GM18873 (cell line): ENCODE results near the gene CACNA1D.

ENCODE experiments used
- ATAC-seq: cut with Tn5 transposase; IDR thresholded peaks from one replicate; pipeline ENCODE4 v1.9.1; 2021; ENCODE audit warnings: mild to moderate bottlenecking, moderate library complexity, moderate number of reproducible peaks; ENCODE audit not compliant: unreplicated experiment, low FRiP score

The CACNA1D gene

DNA sequence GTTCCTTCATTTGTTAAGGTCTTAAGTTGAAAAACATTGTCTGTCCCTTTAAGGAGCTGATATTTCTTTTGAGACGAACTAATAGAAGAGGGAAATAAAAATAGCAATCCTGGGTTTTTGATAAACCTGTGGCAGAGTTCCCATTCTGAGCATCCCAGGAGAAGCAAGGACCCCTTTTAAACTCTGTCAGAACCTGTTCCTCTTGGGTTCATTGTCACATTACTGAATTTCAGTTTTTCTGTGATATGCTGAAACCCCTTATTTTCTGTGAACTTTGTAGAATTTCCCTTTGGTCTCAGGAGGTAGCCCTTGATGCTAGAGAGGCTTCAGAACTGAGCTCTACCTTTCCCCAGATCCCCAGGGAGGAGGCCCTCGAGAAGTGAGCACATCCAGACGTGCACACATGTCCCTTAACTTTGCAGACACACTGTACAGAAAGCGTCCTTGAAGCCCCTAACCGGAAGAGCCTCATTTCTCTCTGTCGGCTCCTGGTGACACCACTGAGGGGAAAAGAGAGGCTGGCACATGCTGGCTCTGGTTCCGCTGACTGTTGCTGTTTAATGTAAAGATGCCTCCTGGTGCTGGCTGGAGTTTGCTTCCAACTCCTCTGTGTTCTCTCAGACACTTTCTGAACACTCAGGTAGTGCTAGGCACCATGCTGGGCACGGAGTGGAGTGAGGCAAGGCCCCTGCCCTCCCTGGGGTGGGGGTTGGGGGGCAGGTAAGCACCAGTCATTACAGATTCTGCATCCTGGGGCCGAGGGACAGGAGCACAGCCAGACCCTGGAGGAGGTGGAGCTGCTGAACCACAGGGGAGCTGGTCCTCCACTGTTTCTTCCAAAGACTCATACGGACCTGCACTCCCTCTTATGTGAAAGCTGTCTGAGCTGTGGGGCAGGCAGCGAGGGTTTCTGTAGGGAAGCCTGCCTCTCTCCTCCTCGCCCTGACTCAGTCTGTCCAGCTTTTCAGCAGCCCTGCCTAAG, 274.4 kb downstream of the CACNA1D start:
- no peak for ATAC-seq

DNA sequence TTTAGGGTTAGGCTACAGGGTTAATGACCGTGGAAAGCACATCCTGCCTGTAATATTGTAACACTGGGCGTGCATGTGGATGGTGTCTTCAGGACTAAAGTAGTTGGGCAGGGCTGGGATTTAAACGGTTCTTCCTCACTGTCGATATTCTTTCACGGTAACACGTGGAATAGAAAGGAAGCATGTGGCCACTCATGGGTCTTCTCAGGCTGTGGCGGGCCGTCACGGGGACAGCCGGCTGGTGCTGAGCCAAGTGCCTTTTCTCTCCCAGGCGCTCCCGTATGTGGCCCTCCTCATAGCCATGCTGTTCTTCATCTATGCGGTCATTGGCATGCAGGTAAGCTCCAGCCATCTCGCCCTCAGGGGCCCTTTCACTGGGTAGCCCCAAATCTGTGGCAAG, 278.2 kb downstream of the CACNA1D start:
- ATAC-seq, result no peak

DNA sequence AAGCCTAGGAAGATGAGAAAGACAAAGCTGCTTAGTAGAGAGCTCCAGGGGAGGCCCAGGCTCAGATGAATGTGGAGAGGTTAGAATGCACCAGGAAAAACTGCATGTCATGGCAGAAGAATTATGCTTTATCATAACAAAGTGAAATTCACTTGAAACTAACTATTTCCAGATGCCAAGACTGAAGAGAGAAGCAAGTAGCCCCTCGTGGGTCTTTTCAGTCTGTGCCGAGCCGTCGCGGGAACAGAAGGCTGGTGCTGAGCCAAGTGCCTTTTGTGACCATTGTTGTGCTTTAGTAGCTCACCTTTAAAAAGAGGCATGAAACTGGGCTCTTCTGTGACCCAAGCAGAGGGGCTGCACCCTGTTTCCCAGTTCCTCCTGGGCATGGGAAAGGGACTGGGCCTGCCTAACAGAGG, 278.6 kb downstream of the CACNA1D start:
- no peak for ATAC-seq

DNA sequence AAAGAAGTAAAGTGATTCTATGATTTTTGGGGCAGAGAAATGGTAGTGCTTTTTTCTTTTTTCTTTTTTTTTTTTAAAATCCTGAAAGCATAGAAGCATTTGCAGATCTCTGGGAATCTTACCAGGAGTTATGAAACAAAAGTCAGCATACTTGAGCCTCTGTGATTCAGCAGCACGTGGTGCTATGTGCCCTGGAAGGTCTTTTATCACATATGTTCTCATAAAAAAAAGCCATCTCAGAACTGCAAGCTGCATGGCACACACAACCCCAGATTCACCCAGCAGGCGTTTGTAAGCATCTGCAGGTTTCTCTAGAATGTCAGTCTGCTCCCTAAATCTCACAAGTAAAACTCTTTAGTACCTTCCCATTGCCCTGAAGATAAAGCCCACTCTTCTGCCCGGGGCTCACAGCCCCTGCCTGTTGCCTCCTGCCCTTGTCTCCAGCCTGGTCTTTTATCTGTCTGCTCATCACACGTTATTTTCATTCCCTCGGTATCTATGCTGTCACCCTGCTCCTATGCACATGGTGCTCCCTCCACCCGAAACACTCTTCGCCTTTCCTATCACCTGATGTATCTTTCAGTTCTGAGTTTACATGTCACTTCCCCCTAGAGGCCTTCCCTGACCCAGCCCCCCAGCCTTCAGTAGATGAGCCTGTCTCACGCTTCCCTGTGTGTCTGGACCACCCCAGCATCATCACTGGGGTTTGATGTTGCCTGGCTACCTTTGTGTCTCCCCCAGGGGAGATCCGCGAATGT, 279.4 kb downstream of the CACNA1D start:
- ATAC-seq, result peak; percentile 77

DNA sequence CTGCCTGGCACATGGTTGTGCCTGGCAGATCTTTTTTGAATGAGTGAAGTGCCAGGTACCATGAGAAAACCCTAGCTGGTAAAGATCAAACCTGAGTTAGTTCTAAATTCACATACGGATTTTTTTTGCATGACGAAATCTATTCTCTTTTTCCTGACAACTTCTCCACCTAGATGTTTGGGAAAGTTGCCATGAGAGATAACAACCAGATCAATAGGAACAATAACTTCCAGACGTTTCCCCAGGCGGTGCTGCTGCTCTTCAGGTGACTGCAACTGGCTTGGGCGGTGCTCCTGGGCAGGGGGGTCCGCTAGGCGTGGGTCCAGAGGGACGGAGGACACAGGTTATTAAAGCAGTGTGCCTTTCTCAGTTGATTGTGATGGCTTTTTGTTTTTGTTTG, 280.0 kb downstream of the CACNA1D start:
- ATAC-seq, result peak; percentile 5

DNA sequence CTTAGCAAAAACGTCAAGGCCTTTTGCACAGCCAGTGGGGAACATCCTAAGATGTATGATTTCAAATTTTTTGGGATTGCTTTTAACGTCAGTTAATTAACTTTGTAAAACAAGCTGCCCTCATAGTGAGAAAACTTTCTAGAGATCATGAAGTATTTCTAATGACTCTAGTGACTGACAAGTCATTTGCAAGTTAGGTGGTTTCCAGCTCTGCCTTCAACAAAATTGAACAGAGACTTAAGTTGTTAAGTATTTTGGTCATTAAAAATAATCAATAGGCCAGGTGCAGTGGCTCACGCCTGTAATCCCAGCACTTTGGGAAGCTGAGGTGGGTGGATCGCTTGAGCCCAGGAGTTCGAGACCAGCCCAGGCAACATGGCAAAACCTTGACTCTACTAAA, 280.6 kb downstream of the CACNA1D start:
- no peak for ATAC-seq

DNA sequence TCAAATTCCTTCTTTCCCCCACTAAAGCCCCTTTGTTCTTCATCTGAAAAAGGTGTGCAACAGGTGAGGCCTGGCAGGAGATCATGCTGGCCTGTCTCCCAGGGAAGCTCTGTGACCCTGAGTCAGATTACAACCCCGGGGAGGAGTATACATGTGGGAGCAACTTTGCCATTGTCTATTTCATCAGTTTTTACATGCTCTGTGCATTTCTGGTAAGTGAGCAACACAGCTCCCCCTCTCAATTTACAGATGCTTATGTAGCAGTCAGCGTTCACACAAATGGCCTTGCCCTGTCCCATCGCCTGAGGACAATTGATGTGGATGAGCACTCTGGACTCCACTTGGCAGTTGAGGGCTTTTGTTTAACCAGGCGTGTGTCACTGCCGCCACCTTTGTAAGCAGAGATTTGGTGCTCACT, 281.4 kb downstream of the CACNA1D start:
- no peak for ATAC-seq

DNA sequence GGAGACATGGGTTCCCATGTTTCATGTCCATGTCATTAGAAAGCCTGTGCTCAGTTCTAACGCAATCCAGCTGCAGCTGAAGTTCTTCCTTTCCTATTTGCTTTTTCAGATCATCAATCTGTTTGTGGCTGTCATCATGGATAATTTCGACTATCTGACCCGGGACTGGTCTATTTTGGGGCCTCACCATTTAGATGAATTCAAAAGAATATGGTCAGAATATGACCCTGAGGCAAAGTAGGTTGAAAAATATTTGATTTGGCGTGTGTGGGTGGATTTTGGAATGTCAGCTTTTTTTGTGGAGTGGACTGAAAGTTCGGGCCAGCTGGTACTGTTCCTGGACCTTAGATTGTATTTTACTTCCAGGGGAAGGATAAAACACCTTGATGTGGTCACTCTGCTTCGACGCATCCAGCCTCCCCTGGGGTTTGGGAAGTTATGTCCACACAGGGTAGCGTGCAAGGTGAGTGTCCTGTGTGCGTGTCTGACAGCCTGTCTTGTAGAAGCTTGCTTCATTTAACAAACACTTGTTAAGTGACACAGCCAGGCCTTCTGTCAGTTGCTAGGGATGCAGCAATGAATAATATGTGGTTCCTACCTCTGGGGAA, 282.2 kb downstream of the CACNA1D start:
- no peak for ATAC-seq

DNA sequence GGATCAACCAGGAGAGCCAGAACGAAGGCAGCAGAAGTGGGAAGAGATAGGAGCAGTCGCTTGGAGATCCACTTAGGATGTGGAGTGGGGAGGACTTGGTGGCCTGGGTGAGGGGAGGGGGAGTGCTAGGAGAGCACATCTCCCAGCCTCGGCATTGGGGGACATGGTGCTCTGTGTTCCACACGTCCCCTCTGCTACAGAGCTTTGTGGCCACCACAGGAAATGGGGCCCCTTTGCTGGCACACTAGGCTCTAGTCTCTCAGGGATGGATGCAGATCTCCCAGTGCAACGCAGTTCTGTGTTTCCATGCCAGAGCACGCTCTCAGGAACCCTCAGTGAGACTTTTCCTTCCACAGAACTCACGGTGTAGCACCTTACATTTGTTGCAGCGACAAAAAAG, 283.1 kb downstream of the CACNA1D start:
- no peak for ATAC-seq

DNA sequence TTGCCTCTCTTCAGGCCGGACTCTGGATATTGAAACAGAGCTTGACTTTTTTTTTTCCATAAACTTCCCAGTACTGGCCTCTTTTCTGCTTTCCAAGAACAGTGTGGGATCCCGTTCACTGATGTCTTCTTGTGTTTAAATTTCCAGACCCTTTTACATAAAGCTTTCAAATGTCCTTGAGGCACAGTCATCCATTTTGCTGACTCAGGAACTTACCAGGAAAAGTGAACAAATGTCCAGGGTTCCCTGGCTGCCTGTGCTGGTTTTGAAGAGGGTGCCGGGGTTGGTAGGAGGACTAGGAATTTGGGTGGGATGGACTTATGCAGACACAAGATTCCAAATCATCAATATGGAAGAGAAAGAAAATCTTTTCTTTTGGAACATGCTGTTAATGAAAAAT, 283.7 kb downstream of the CACNA1D start:
- ATAC-seq, result no peak

DNA sequence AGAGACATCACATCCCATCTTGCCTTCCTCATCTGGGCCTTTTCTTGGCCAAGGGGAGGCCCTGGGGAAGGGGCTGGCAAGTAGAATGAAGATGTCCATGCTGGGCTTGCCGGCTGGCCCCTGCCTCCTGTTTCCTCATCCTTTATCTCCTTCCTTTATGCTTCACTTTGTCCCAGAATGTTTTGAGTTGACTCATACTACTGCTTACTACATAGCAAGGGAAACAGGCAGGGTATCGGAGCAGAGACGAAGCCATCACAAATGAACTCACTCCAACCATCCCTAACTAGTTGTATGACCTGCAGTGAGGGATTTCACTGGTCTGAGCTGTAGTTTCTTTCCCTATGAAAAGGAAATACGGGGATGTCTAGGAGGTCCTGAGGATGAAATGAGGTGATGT, 285.8 kb downstream of the CACNA1D start:
- no peak for ATAC-seq

DNA sequence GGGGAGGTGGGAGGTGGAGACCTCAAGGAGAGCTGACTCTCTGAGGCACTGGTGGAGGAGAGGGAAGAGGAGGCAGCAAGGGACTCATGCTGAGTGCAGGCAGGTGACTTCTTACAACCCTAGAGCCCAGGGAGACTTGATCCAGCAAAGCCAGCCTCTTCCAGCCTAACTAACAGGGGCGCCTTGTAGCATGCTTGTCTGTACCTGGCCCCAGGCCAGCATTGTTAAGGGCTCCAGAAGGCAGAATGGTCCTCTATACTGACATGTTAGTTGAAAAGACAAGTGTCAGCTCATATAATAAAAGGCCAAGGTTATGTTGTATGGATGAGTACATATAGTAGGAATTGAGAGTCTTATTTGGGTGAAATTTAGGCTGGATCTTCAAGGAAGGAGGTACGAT, 286.4 kb downstream of the CACNA1D start:
- no peak for ATAC-seq

DNA sequence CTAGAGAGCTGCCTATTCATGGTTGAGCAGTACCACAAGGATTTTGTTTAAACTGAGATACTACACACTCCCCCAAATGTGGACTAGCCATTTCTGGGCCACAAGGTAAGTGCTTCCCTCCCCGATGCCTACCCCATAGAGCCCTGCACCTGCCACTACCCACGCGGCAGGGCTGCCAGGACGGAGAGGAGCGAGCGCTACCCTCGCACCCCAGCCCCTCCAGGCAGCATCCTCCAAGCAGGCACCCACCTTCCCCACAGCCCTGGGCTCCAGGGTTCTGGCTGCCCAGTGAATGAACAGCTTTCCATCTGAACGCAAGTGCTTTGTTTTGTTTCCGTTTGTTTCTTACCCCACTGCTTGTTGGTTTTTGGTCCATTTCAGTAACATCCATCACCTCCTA, 292.6 kb downstream of the CACNA1D start:
- ATAC-seq, result no peak

DNA sequence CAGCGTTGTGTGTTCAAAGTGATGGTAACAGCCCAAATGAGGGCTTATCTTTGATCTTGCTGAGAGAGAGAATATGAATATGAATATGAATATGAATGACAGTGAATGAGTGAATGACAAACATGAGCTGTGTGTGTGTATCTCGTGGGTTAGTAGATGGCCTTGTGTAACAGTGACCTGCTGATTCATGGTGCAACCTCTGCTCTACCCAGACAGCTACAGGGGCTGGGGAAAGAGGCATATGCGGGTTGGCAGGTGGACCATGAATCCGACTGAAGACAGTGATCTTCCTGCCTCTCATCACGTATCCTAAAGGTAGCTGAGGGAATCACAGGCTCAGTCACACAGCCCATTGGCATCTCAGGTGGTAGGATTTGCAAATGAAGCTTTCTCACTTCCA, 293.6 kb downstream of the CACNA1D start:
- ATAC-seq, result no peak

DNA sequence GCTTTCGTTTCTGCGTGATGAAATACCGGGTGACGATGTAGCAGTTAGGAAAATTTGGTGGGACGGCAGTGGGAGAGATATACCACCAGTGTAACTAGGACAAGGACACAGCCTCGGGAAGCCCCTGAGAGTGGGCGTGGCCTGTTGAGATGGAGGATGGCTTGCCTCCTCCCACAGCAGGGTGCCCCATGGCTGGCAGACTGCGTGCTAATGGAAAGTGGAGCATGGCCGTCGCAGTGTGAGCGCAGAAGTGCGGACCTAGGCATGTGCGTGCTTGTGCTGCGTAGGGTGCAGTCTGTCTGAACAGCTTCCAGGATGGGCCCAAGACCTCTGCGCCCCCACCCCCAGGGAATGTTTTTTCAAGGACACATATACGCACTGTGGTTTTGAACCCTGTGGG, 295.0 kb downstream of the CACNA1D start:
- no peak for ATAC-seq

DNA sequence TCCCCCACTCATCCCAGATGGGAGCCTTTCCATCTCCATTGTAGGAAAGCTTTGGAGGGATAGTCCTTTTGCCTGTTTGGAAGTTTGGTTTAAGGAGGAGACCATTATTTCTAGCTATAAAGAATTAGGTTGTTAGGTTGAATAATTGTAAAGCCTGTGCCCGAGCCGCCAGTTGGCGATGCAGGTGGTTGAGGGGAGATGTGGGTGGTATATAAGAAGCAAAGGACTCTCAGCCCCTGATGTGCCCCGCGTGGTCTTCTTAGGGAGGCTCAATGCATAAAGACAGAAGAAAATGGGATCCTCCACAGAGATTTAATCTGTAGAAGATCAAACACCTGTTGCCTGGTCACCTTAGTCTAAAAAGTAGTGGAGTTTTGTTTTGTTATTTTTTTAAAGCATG, 296.1 kb downstream of the CACNA1D start:
- ATAC-seq, result no peak

DNA sequence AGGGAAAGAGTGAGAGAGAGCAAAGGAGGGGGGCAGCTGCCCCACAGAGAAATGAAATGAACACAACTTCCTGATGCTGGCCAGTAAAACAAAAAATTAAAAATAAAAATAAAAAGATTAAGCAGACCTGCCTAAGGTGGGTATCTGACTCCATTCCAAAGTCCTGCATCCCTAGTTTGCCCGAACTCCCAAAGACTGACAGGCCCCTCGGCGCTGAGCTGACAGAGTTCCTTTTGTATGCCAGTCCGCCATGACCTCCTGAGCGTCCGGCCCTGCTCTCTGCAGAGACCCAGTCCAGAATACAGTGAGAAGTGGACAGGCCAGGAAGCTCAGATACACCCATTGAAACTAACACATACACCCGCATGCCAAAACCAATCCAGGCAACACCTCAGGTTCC, 296.9 kb downstream of the CACNA1D start:
- no peak for ATAC-seq

DNA sequence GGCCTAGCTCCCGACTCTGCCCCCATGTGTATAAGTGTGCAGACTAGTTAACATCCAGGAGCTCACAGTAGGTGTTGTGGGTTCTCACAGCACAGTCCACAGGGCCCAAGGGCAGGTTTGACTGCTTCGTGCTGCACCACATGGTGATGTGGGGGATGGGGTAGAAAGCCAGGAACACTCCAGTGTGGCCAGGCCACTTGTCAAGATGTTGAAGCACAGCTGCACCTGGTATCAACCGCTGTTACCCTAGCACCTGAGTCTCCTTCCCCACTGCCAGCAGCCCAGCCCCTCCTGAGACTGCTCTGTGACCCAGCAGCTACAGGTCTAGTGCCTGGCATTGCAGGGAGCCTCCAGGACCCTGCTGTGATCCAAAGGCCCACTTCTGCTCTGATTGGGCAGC, 298.5 kb downstream of the CACNA1D start:
- ATAC-seq, result no peak

DNA sequence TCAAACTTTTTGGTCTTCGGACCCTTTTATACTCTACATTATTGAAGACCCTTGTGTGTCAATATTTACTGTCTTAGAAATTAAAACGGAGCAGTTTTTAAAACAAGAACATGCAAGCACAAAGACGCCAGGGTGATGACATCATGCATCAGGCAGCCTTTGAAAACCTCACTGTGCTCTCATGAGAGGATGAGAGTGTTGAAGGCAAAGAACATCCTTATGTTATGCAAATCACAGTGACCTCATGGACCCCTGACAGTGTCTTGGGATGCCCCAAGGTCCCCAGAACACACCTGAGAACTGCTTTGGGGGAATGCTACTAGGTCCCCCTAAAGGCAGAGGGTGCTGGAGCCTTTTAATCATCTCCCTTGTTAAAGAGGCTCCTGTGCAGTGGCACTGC, 300.2 kb downstream of the CACNA1D start:
- ATAC-seq, result no peak

DNA sequence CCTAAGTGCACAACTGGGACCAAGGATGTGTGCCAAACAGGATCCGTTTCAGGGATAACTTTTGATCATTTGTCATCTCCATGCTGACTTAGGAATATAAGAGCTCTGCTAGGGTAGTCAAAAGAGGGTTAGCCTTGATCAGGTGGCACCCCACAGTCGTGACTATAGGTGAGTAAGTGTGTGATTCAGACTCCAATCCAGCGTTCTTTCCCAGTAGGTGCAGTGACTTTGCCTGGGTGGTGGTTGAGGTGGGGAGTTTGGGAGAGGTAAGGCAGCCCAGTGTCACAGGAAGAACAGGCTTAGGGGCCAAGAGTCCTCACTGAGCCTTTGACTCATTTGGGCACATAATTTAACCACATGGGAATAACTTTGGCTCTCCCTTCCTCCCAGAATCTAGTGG, 300.8 kb downstream of the CACNA1D start:
- ATAC-seq, result no peak
